Calu3 (cell line): ENCODE data around the gene SPPL2C. TPM values are rescaled to one million over a fixed set of nuclear protein-coding genes. Genes with fewer than 3 reads are reported as not detected.

Source experiments
- BruUV-seq: library from RNA; stranded (reverse); fragments of 400-500 nt; replicated peaks from 2 replicates; lab custom pipeline; 2021; lab: Mats Ljungman, UMichigan
- CTCF ChIA-PET: fragments of 300-600 bp; sonication (Branson Sonifier 250); formaldehyde crosslinking; loops from one replicate; lab custom pipeline; 2022; ENCODE audit warnings: antibody characterized with exemption; lab: Charles Lee
- DNase-seq: peaks from one replicate; pipeline ENCODE4 v3.0.0; 2022
- H3K27ac Mint-ChIP-seq: one replicate; pipeline ENCODE4 v1.8.0; 2022; ENCODE audit warnings: mixed read lengths; ENCODE audit not compliant: unreplicated experiment
- H3K27me3 Mint-ChIP-seq: one replicate; pipeline ENCODE4 v1.8.0; 2022; ENCODE audit warnings: mixed read lengths; ENCODE audit not compliant: unreplicated experiment
- H3K36me3 Mint-ChIP-seq: one replicate; pipeline ENCODE4 v1.8.0; 2022; ENCODE audit warnings: mild to moderate bottlenecking, moderate library complexity, mixed read lengths; ENCODE audit not compliant: insufficient read depth, unreplicated experiment
- H3K4me1 Mint-ChIP-seq: one replicate; pipeline ENCODE4 v1.8.0; 2022; ENCODE audit warnings: mild to moderate bottlenecking, low read depth, mixed read lengths; ENCODE audit not compliant: unreplicated experiment
- H3K4me3 Mint-ChIP-seq: one replicate; pipeline ENCODE4 v1.8.0; 2022; ENCODE audit warnings: mild to moderate bottlenecking, low read depth, moderate library complexity, mixed read lengths; ENCODE audit not compliant: unreplicated experiment
- H3K9me3 Mint-ChIP-seq: one replicate; pipeline ENCODE4 v1.8.0; 2022; ENCODE audit warnings: low read depth, mixed read lengths; ENCODE audit not compliant: unreplicated experiment
- CTCF ChIP-seq: fragments of 200-600 bp; IDR thresholded peaks from one replicate; pipeline ENCODE4 v1.8.0; 2022; ENCODE audit warnings: antibody characterized with exemption; ENCODE audit not compliant: unreplicated experiment
- intact Hi-C: fragments of 100-400 bp; cut with micrococcal nuclease; formaldehyde crosslinking; loops from one replicate; pipeline ENCODE4 v1.10.0; 2022; ENCODE audit not compliant: unreplicated experiment
- total RNA-seq: library from RNA; stranded (reverse); gene quantifications from 2 replicates; pipeline ENCODE4 v1.2.3, GENCODE V29; 2022

The SPPL2C gene
- total RNA-seq, 1 experiment from 2014 or later: not detected

DNA sequence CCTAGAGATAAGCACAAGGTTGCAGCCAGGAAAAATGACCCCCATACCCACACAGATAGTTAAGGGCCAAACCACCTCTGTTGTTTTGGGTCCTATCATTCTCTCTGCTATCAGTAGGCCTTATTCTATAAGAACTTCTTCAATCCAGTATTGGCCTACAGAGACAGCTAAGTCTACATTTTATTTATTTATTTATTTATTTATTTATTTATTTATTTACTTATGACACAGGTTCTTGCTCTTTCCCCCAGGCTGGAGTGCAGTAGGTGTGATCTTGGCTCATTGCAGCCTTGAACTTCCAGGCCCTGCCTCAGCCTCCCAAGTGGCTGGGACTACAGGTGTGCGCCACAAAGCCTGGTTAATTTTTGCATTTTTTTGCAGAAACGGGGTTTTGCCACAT lies 42.2 kb downstream of the SPPL2C start:
- TF ChIP-seq CTCF: no peak
- CTCF ChIA-PET: no interaction called here
- intact Hi-C loops: no loop called here
- Mint-ChIP-seq H3K27me3 (peaks cover 91% of the 10 kb centered on the region), H3K36me3 (no peaks in the 10 kb centered on the region), H3K27ac (no peak overlapping the region), H3K4me3 (no peak overlapping the region), H3K9me3 (no peaks in the 10 kb centered on the region), H3K4me1 (no peaks in the 10 kb centered on the region)
- no TSS peak for BruUV-seq
- DNase-seq: no peak

- Mint-ChIP-seq H3K4me1 (no peaks in the 10 kb centered on the region), H3K27me3 (peaks cover 85% of the 10 kb centered on the region), H3K9me3 (no peaks in the 10 kb centered on the region), H3K27ac (no peak overlapping the region), H3K36me3 (no peaks in the 10 kb centered on the region), H3K4me3 (no peak overlapping the region)
- no TSS peak for BruUV-seq
- intact Hi-C loops: no loop called here
- DNase-seq: no peak
- TF ChIP-seq CTCF: no peak
- CTCF ChIA-PET: no interaction called here
These were observed 43.7 kb downstream of the SPPL2C start for GRCh38 chr17:45888392-45888791.

GRCh38 chr17:45889579-45889978 lies 44.9 kb downstream of the SPPL2C start:
- no peak for TF ChIP-seq CTCF
- no TSS peak for BruUV-seq
- Mint-ChIP-seq H3K9me3 (no peaks in the 10 kb centered on the region), H3K27me3 (peaks cover 73% of the 10 kb centered on the region), H3K4me3 (no peak overlapping the region), H3K36me3 (peaks cover 10% of the 10 kb centered on the region), H3K4me1 (no peaks in the 10 kb centered on the region), H3K27ac (no peak overlapping the region)
- intact Hi-C loops: no loop called here
- DNase-seq: peak; percentile 22
- CTCF ChIA-PET: no interaction called here

DNA sequence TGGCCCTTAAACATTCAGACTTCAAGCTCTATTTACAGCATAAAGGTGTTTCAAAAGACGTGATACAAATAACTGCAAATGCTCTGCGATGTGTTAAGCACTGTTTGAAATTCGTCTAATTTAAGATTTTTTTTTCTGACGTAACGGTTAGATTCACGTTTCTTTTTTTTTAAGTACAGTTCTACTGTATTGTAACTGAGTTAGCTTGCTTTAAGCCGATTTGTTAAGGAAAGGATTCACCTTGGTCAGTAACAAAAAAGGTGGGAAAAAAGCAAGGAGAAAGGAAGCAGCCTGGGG lies 49.0 kb downstream of the SPPL2C start:
- CTCF ChIA-PET: interaction anchor here (0.8 to 1.6 kb wide), 3 partner anchors 41 to 300 kb away, joined by 3 to 4 read pairs (median 3); partner anchors contain the start of gene KANSL1
- H3K4me1 Mint-ChIP-seq: no peaks in the 10 kb centered on the region
- H3K9me3 Mint-ChIP-seq: no peaks in the 10 kb centered on the region
- no TSS peak for BruUV-seq
- intact Hi-C loops: no loop called here
- H3K36me3 Mint-ChIP-seq: peaks cover 25% of the 10 kb centered on the region
- peak overlapping the region; percentile 87 for H3K4me3 Mint-ChIP-seq
- no peak for TF ChIP-seq CTCF
- no peak for DNase-seq
- H3K27me3 Mint-ChIP-seq: peaks cover 77% of the 10 kb centered on the region
- H3K27ac Mint-ChIP-seq: peak overlapping the region; percentile 69
